Neural cell (in vitro differentiated cells): Measurements from ENCODE around the gene PARD3B. TPM values are rescaled to one million over a fixed set of nuclear protein-coding genes. Genes with fewer than 3 reads are reported as not detected.

Source experiments
- H2AFZ ChIP-seq: fragments of 200-600, 300-800 bp; sonication (generic), shearing (Covaris generic); 2 replicates; pipeline ENCODE4 v1.6.0; 2014; ENCODE audit warnings: low read depth, mild to moderate bottlenecking, antibody characterized with exemption, low read length, moderate library complexity
- H3F3A ChIP-seq: fragments of 200-600 bp; shearing (Covaris generic); 2 replicates; pipeline ENCODE4 v1.6.1; 2016; ENCODE audit warnings: mild to moderate bottlenecking, moderate library complexity, mixed read lengths, antibody characterized with exemption, low read length; ENCODE audit not compliant: insufficient read depth, poor library complexity, severe bottlenecking
- H3K27ac ChIP-seq: fragments of 200-600, 300-800 bp; sonication (generic), shearing (Covaris generic); 2 replicates; pipeline ENCODE4 v1.5.1; 2014; ENCODE audit warnings: mild to moderate bottlenecking, low read length, moderate library complexity
- H3K27me3 ChIP-seq: fragments of 300-800, 200-600 bp; sonication (generic), shearing (Covaris generic); 2 replicates; pipeline ENCODE4 v1.6.0; 2014; ENCODE audit warnings: mild to moderate bottlenecking, low read depth, low read length, moderate library complexity; ENCODE audit not compliant: insufficient read depth
- H3K36me3 ChIP-seq: fragments of 300-800, 200-600 bp; sonication (generic), shearing (Covaris generic); 2 replicates; pipeline ENCODE4 v1.5.1; 2014; ENCODE audit warnings: mild to moderate bottlenecking, antibody characterized with exemption, low read length, moderate library complexity; ENCODE audit not compliant: insufficient read depth
- H3K4me2 ChIP-seq: fragments of 300-800, 200-600 bp; sonication (generic), shearing (Covaris generic); 2 replicates; pipeline ENCODE4 v1.6.0; 2014; ENCODE audit warnings: mild to moderate bottlenecking, low read length
- H3K4me3 ChIP-seq: fragments of 300-800, 200-600 bp; sonication (generic), shearing (Covaris generic); 2 replicates; pipeline ENCODE4 v1.5.1; 2014; ENCODE audit warnings: mild to moderate bottlenecking, low read length, moderate library complexity
- H3K79me2 ChIP-seq: fragments of 200-600 bp; shearing (Covaris generic); replicated peaks from 2 replicates; pipeline ENCODE4 v1.6.0; 2014; ENCODE audit warnings: mild to moderate bottlenecking, low read length, moderate library complexity; ENCODE audit not compliant: insufficient read depth
- H3K9ac ChIP-seq: fragments of 300-800, 200-600 bp; sonication (generic), shearing (Covaris generic); 2 replicates; pipeline ENCODE4 v1.6.1; 2016; ENCODE audit warnings: mild to moderate bottlenecking, low read length, mixed read lengths
- H3K9me2 ChIP-seq: fragments of 200-600 bp; shearing (Covaris generic); 2 replicates; pipeline ENCODE4 v1.6.1; 2016; ENCODE audit warnings: mild to moderate bottlenecking, low read length, mixed read lengths; ENCODE audit not compliant: insufficient read depth
- H3K9me3 ChIP-seq: fragments of 200-600, 300-800 bp; sonication (generic), shearing (Covaris generic); 2 replicates; pipeline ENCODE4 v1.6.1; 2016; ENCODE audit warnings: mild to moderate bottlenecking, mixed run types, low read length, moderate library complexity, mixed read lengths
- H4K20me1 ChIP-seq: fragments of 200-600 bp; shearing (Covaris generic); 2 replicates; pipeline ENCODE4 v1.6.1; 2016; ENCODE audit warnings: mild to moderate bottlenecking, mixed run types; ENCODE audit not compliant: insufficient read depth
- CTCF ChIP-seq: fragments of 450-650 bp; IDR thresholded peaks from 2 replicates; pipeline ENCODE4 v1.5.1; 2014; ENCODE audit warnings: antibody characterized with exemption, mild to moderate bottlenecking, moderate library complexity; ENCODE audit not compliant: poor library complexity, severe bottlenecking
- EP300 ChIP-seq: fragments of 450-650 bp; conservative IDR thresholded peaks from 2 replicates; pipeline ENCODE4 v1.6.1; 2014; ENCODE audit warnings: antibody characterized with exemption, mild to moderate bottlenecking, moderate library complexity; ENCODE audit not compliant: poor library complexity, severe bottlenecking
- EZH2 ChIP-seq: fragments of 200-600, 300-800 bp; shearing (Covaris generic), sonication (generic); IDR thresholded peaks from 2 replicates; pipeline ENCODE4 v1.6.1; 2014; ENCODE audit warnings: antibody characterized with exemption, low read length, borderline replicate concordance, mild to moderate bottlenecking; ENCODE audit not compliant: insufficient read depth, poor library complexity, severe bottlenecking
- MXI1 ChIP-seq: fragments of 450-650 bp; conservative IDR thresholded peaks from 2 replicates; pipeline ENCODE4 v1.6.1; 2014; ENCODE audit warnings: antibody characterized with exemption, mild to moderate bottlenecking; ENCODE audit not compliant: poor library complexity, severe bottlenecking
- POLR2AphosphoS5 ChIP-seq: IDR thresholded peaks from 2 replicates; pipeline ENCODE4 v1.6.1; 2012
- RAD21 ChIP-seq: fragments of 450-650 bp; conservative IDR thresholded peaks from 2 replicates; pipeline ENCODE4 v1.6.1; 2014; ENCODE audit warnings: antibody characterized with exemption, mild to moderate bottlenecking, moderate library complexity
- REST ChIP-seq: IDR thresholded peaks from 2 replicates; pipeline ENCODE4 v1.6.1; 2012; ENCODE audit warnings: borderline replicate concordance
- SMC3 ChIP-seq: fragments of 450-650 bp; conservative IDR thresholded peaks from 2 replicates; pipeline ENCODE4 v1.6.1; 2014; ENCODE audit warnings: antibody characterized with exemption, mild to moderate bottlenecking, moderate library complexity; ENCODE audit not compliant: poor library complexity
- TAF1 ChIP-seq: IDR thresholded peaks from 2 replicates; pipeline ENCODE4 v1.6.1; 2012; ENCODE audit warnings: low read depth
- polyA plus RNA-seq: library from polyadenylated mRNA; depleted of rRNA; stranded (reverse); fragments of >200 nt; gene quantifications from 2 replicates; pipeline ENCODE4 v1.2.3, GENCODE V29; 2014

PARD3B gene
- polyA plus RNA-seq, 1 donor from 2014 or later = 0.54 TPM

GRCh38 chr2:204586444-204587180, 41.3 kb downstream of the PARD3B start:
- Histone ChIP-seq H2AFZ (no peak overlapping the region), H3K9me3 (peaks cover 7% of the 10 kb centered on the region), H3K27me3 (no peaks in the 10 kb centered on the region), H3K79me2 (no peaks in the 10 kb centered on the region), H3K4me3 (no peak overlapping the region), H4K20me1 (no peaks in the 10 kb centered on the region), H3K9ac (no peak overlapping the region), H3K36me3 (no peaks in the 10 kb centered on the region), H3K4me2 (no peak overlapping the region), H3K9me2 (no peaks in the 10 kb centered on the region), H3F3A (no peaks in the 10 kb centered on the region), H3K27ac (no peak overlapping the region)
- TF ChIP-seq CTCF (no peak), EP300 (no peak), RAD21 (no peak), REST (no peak), TAF1 (no peak), SMC3 (no peak), EZH2 (no peak)

- Histone ChIP-seq H3K9me3 (peaks cover 7% of the 10 kb centered on the region), H3K36me3 (no peaks in the 10 kb centered on the region), H3K4me3 (no peak overlapping the region), H3K9me2 (no peaks in the 10 kb centered on the region), H3K4me2 (no peak overlapping the region), H3F3A (no peaks in the 10 kb centered on the region), H3K27ac (no peak overlapping the region), H3K9ac (no peak overlapping the region), H2AFZ (no peak overlapping the region), H4K20me1 (no peaks in the 10 kb centered on the region), H3K79me2 (no peaks in the 10 kb centered on the region), H3K27me3 (no peaks in the 10 kb centered on the region)
- TF ChIP-seq MXI1 = no peak
- TF ChIP-seq CTCF = no peak
- TF ChIP-seq SMC3 = no peak
- TF ChIP-seq EP300 = no peak
- TF ChIP-seq POLR2AphosphoS5 = no peak
- no peak for TF ChIP-seq REST
- no peak for TF ChIP-seq TAF1
- TF ChIP-seq RAD21 = no peak
- TF ChIP-seq EZH2 = no peak
Measured at GRCh38 chr2:204590063-204590462, 44.8 kb downstream of the PARD3B start.
